Measurements from ENCODE around the gene PTPN4.

- TF ChIP-seq, protein P1, sequence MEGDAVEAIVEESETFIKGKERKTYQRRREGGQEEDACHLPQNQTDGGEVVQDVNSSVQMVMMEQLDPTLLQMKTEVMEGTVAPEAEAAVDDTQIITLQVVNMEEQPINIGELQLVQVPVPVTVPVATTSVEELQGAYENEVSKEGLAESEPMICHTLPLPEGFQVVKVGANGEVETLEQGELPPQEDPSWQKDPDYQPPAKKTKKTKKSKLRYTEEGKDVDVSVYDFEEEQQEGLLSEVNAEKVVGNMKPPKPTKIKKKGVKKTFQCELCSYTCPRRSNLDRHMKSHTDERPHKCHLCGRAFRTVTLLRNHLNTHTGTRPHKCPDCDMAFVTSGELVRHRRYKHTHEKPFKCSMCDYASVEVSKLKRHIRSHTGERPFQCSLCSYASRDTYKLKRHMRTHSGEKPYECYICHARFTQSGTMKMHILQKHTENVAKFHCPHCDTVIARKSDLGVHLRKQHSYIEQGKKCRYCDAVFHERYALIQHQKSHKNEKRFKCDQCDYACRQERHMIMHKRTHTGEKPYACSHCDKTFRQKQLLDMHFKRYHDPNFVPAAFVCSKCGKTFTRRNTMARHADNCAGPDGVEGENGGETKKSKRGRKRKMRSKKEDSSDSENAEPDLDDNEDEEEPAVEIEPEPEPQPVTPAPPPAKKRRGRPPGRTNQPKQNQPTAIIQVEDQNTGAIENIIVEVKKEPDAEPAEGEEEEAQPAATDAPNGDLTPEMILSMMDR (IDR thresholded peaks at IDR 0.05), result no peak
- no peak for TF ChIP-seq POLR2A (IDR thresholded peaks at IDR 0.05)
These were observed 81.8 kb downstream of the PTPN4 start for GRCh38 chr2:119841550-119841949.

Data from adrenal gland (tissue), 5 donors.